GM12878 (cell line): Measurements from ENCODE around the gene PLCB2. TPM values are rescaled to one million over a fixed set of nuclear protein-coding genes. Genes with fewer than 3 reads are reported as not detected.

Source experiments
- ATAC-seq: fragments of 200-7000 bp; cut with Tn5 transposase; 3 replicates; pipeline ENCODE4 v1.9.1; 2020; ENCODE audit warnings: mild to moderate bottlenecking, moderate library complexity
- BruUV-seq: library from RNA; stranded (reverse); fragments of 400-500 nt; replicated peaks from 2 replicates; lab custom pipeline; 2021; lab: Mats Ljungman, UMichigan
- CTCF ChIA-PET: fragments of 300-600 bp; sonication (Branson Sonifier 250); formaldehyde crosslinking; extraction: SDS; loops from one replicate; lab custom pipeline; 2021; ENCODE audit warnings: inconsistent platforms; lab: Yijun Ruan, JAX
- POLR2A ChIA-PET: fragments of 350-600 bp; formaldehyde crosslinking; extraction: SDS; loops from one replicate; lab custom pipeline; 2021; ENCODE audit warnings: inconsistent platforms; lab: Charles Lee
- RAD21 ChIA-PET: fragments of 300-600 bp; sonication (Branson Sonifier 250); formaldehyde crosslinking; loops from one replicate; lab custom pipeline; 2023; ENCODE audit warnings: antibody characterized with exemption; ENCODE audit not compliant: unreplicated experiment; lab: Charles Lee
- SMC1A ChIA-PET: fragments of 300-600 bp; sonication (Branson Sonifier 250); formaldehyde crosslinking; loops from one replicate; lab custom pipeline; 2023; ENCODE audit not compliant: unreplicated experiment, uncharacterized antibody; lab: Charles Lee
- DNase-seq: peaks from one replicate; pipeline ENCODE4 v3.0.0-alpha.2; 2011; ENCODE audit warnings: low read depth, low spot score
- FAIRE-seq: peaks from 3 replicates; lab custom pipeline; 2011; peaks lifted over from hg19 to GRCh38; lab: Jason Lieb, UNC
- H2AFZ ChIP-seq: 2 replicates; pipeline ENCODE4 v1.6.0; 2011; ENCODE audit warnings: low read depth, low read length, control low read depth; ENCODE audit not compliant: control insufficient read depth
- H3K27ac ChIP-seq: 2 replicates; pipeline ENCODE4 v1.5.1; 2011; ENCODE audit warnings: control low read depth; ENCODE audit not compliant: control insufficient read depth, insufficient read depth
- H3K27me3 ChIP-seq, 2 experiments: replicated peaks in 1 of 2; 2 replicates each; pipeline versions ENCODE4 v1.6.0 to v1.6.1; 2011; ENCODE audit warnings: low read length in 1 of 2; ENCODE audit not compliant: control insufficient read depth in 2 of 2, insufficient read depth in 2 of 2
- H3K36me3 ChIP-seq, 2 experiments: 2 replicates each; pipeline ENCODE4 v1.5.1; 2011; ENCODE audit warnings: low read length in 1 of 2; ENCODE audit not compliant: control insufficient read depth in 2 of 2, insufficient read depth in 2 of 2
- H3K4me1 ChIP-seq: 2 replicates; pipeline ENCODE4 v1.6.1; 2011; ENCODE audit warnings: mild to moderate bottlenecking, low read length, moderate library complexity, mixed read lengths; ENCODE audit not compliant: control insufficient read depth, insufficient read depth
- H3K4me2 ChIP-seq: 2 replicates; pipeline ENCODE4 v1.6.0; 2011; ENCODE audit warnings: control low read depth; ENCODE audit not compliant: control insufficient read depth, insufficient read depth
- H3K4me3 ChIP-seq: fragments of 200-600 bp; sonication (generic); 2 replicates; pipeline ENCODE4 v1.5.1; 2016
- H3K79me2 ChIP-seq: 2 replicates; pipeline ENCODE4 v1.6.0; 2011; ENCODE audit warnings: low read length; ENCODE audit not compliant: control insufficient read depth, insufficient read depth
- H3K9ac ChIP-seq: 2 replicates; pipeline ENCODE4 v1.8.0; 2011; ENCODE audit warnings: low read length, control low read depth, mixed read lengths; ENCODE audit not compliant: control insufficient read depth, insufficient read depth
- H3K9me3 ChIP-seq: replicated peaks from 3 replicates; pipeline ENCODE4 v1.5.1; 2011; ENCODE audit warnings: mild to moderate bottlenecking, low read length; ENCODE audit not compliant: control insufficient read depth, insufficient read depth
- H4K20me1 ChIP-seq: 2 replicates; pipeline ENCODE4 v1.6.0; 2011; ENCODE audit not compliant: control insufficient read depth, insufficient read depth
- CBX3 ChIP-seq: fragments of 200-600 bp; sonication (generic); IDR thresholded peaks from 2 replicates; pipeline ENCODE4 v1.6.1; 2016; ENCODE audit warnings: low read depth, borderline replicate concordance
- CEBPB ChIP-seq, 2 experiments: fragments of 150-350 bp in 1 of 2; IDR thresholded peaks; 2 replicates each; pipeline ENCODE4 v1.6.1; 2012 to 2014; ENCODE audit warnings: low read depth in 2 of 2, low read length in 2 of 2, borderline replicate concordance in 1 of 2, inconsistent platforms in 1 of 2
- KAT2A ChIP-seq: conservative IDR thresholded peaks from 2 replicates; pipeline ENCODE4 v1.6.1; 2011; ENCODE audit warnings: low read depth, low read length; ENCODE audit not compliant: control insufficient read depth
- PAX8 ChIP-seq: fragments of 450-650 bp; IDR thresholded peaks from 2 replicates; pipeline ENCODE4 v1.6.1; 2017; ENCODE audit warnings: mild to moderate bottlenecking, moderate library complexity
- PML ChIP-seq: IDR thresholded peaks from 2 replicates; pipeline ENCODE4 v1.6.1; 2012; ENCODE audit warnings: low read length, inconsistent platforms
- RAD51 ChIP-seq: fragments of 450-650 bp; IDR thresholded peaks from 2 replicates; pipeline ENCODE4 v1.6.1; 2016; ENCODE audit warnings: moderate library complexity, mild to moderate bottlenecking, inconsistent platforms
- RB1 ChIP-seq: fragments of 450-650 bp; formaldehyde crosslinking; IDR thresholded peaks from 2 replicates; pipeline ENCODE4 v1.6.1; 2017; ENCODE audit warnings: mild to moderate bottlenecking, borderline replicate concordance
- SMAD1 ChIP-seq: fragments of 450-650 bp; IDR thresholded peaks from 2 replicates; pipeline ENCODE4 v1.6.1; 2018; ENCODE audit warnings: mild to moderate bottlenecking, low read depth; ENCODE audit not compliant: partially characterized antibody
- SRF ChIP-seq, 2 experiments: IDR thresholded peaks; 2 replicates each; pipeline ENCODE4 v1.6.1; 2011; ENCODE audit warnings: low read depth in 2 of 2, low read length in 2 of 2, mild to moderate bottlenecking in 1 of 2, moderate library complexity in 1 of 2
- STAT3 ChIP-seq: IDR thresholded peaks from 2 replicates; pipeline ENCODE4 v1.6.1; 2011; ENCODE audit warnings: low read depth, low read length, improper control_type of control experiment
- SUPT20H ChIP-seq: IDR thresholded peaks from 2 replicates; pipeline ENCODE4 v1.6.1; 2011; ENCODE audit warnings: low read depth, mild to moderate bottlenecking, low read length, moderate library complexity, borderline replicate concordance; ENCODE audit not compliant: control insufficient read depth
- ZNF622 ChIP-seq: fragments of 450-650 bp; IDR thresholded peaks from 2 replicates; pipeline ENCODE4 v1.6.1; 2017; ENCODE audit warnings: mild to moderate bottlenecking, inconsistent platforms
- WGBS: methylation state at CpG from one replicate; pipeline ENCODE4 v1.1.6; 2016; ENCODE audit warnings: low lambda C conversion rate; ENCODE audit not compliant: insufficient replicate concordance, insufficient coverage; ENCODE audit errors: missing lambda C conversion rate; 5-methylcytosine and 5-hydroxymethylcytosine counted together
- in situ Hi-C: fragments of 300-500 bp; cut with MboI; formaldehyde crosslinking; loops from 9 replicates; pipeline ENCODE4 v1.14.3; 2018; ENCODE audit warnings: mixed read lengths
- intact Hi-C: fragments of 100-400 bp; cut with micrococcal nuclease; formaldehyde crosslinking; loops from one replicate; pipeline ENCODE4 v1.14.2; 2022; ENCODE audit not compliant: unreplicated experiment
- polyA plus RNA-seq, 11 experiments: library from polyadenylated mRNA; depleted of rRNA in 4 of 11; unstranded in 6 of 11; stranded (reverse) in 5 of 11; fragments of >200 nt; fragmentation: Nextera tagmentation in 4 of 11; fragmentation: Illumina TruSeq in 1 of 11; extraction: Ambion mirVana in 4 of 11; extraction: Trizol in 1 of 11; gene quantifications; 1 replicate in 1 of 11; 2 replicates in 10 of 11; pipeline versions ENCODE4 v1.2.1 to v1.2.3, GENCODE V29; 2011 to 2016; ENCODE audit warnings: inconsistent platforms in 2 of 11, missing spikeins in 2 of 11, low read depth in 1 of 11
- total RNA-seq, 4 experiments: library from RNA; depleted of rRNA in 3 of 4; stranded (reverse); fragments of >200 nt in 3 of 4; fragmentation: Illumina TruSeq in 1 of 4; extraction: Trizol in 1 of 4; gene quantifications; 2 replicates each; pipeline versions ENCODE4 v1.2.1 to v1.2.3, GENCODE V29; 2013 to 2021
- TF ChIP-seq, protein P1 (sequence below): fragments of 450-650 bp; IDR thresholded peaks from 2 replicates; pipeline ENCODE4 v1.6.1; 2017; ENCODE audit warnings: mild to moderate bottlenecking
- TF ChIP-seq, protein P2 (sequence below): fragments of 450-650 bp; formaldehyde crosslinking; IDR thresholded peaks from 2 replicates; pipeline ENCODE4 v1.4.0; 2020; ENCODE audit warnings: mild to moderate bottlenecking, moderate library complexity
- TF ChIP-seq, protein P3 (sequence below): IDR thresholded peaks from 2 replicates; pipeline ENCODE4 v1.6.1; 2012; ENCODE audit warnings: low read depth, low read length, improper control_type of control experiment

The PLCB2 gene
- total and polyA plus RNA-seq, 10 of the 15 experiments (the other 5 are each of a cell fraction or from before 2014, with no cell fraction given): 1.2 to 39.4 (median 10.7) TPM

DNA sequence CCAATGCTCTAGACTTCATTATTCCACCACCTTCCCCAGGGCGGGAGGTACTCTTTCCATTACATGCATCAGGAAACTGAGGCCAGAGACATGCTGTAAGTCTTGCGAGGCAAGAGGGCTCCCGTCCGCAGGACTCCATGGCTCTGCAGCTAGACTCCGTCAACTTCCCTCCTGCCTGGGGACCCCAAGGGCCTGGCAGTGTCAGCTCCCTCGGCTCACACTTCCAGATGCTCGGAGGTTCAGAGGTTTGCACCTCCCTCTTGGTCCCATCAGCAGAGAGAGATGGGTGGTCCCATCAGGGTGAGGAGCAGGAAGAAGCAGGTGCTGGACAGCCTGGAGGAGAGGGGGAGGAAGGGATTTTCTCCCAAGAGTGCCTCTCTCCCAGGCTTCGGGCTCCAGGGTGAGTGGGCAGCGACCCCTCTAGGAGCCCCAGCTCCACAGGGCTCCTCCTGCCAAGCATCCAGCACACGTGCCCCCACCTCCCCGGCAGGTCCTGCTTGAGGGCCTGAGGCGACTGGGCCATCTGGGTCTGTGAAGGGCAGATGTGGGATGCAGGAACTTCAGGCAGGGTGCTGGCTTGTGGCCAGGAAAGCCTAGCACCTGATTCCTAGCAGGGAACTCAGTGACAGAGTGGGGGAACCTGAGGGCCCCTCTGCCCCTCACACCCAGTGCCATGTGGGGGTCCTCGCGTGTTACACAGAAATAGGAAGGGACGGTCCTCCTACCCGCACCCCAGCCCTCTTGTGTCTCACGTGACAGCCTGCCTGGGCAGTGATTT, 59.5 kb downstream of the PLCB2 start:
- no peak overlapping the region for H2AFZ ChIP-seq
- no peak overlapping the region for H3K4me3 ChIP-seq
- H3K9ac ChIP-seq: no peak overlapping the region
- no peaks in the 10 kb centered on the region for H3K79me2 ChIP-seq
- POLR2A ChIA-PET: no interaction called here
- no peaks in the 10 kb centered on the region for H4K20me1 ChIP-seq
- CTCF ChIA-PET: interaction anchor here (0.9 to 1.0 kb wide), 2 partner anchors 24 to 26 kb away, joined by 3 read pairs; no protein-coding TSS in a partner anchor
- DNase-seq: no peak
- H3K27me3 ChIP-seq: peaks cover 0 to 6% of the 10 kb centered on the region in 2 experiments; a peak in 2 of 4 replicates
- FAIRE-seq: no peak
- ATAC-seq: no peak
- no peaks in the 10 kb centered on the region for H3K4me1 ChIP-seq
- H3K4me2 ChIP-seq: no peak overlapping the region
- intact Hi-C loops (no loop called here), in situ Hi-C loops (no loop called here)
- H3K27ac ChIP-seq: no peak overlapping the region
- RAD21 ChIA-PET: interaction anchor here (1.1 kb wide), 1 partner anchor 202 kb away, joined by 4 read pairs; no protein-coding TSS in a partner anchor
- TF ChIP-seq RB1 (no peak), CBX3 (no peak), PAX8 (no peak), SUPT20H (no peak), PML (no peak), SRF (IDR thresholded peaks at IDR 0.05; ENCODE audit: low read depth in 2 of 2, low read length in 2 of 2) (no peak), STAT3 (no peak), RAD51 (no peak), ZNF622 (no peak), CEBPB (IDR thresholded peaks at IDR 0.05; ENCODE audit: borderline replicate concordance in 1 of 2, low read depth in 2 of 2, low read length in 2 of 2) (no peak), KAT2A (no peak), SMAD1 (no peak)
- TF ChIP-seq, protein P1, sequence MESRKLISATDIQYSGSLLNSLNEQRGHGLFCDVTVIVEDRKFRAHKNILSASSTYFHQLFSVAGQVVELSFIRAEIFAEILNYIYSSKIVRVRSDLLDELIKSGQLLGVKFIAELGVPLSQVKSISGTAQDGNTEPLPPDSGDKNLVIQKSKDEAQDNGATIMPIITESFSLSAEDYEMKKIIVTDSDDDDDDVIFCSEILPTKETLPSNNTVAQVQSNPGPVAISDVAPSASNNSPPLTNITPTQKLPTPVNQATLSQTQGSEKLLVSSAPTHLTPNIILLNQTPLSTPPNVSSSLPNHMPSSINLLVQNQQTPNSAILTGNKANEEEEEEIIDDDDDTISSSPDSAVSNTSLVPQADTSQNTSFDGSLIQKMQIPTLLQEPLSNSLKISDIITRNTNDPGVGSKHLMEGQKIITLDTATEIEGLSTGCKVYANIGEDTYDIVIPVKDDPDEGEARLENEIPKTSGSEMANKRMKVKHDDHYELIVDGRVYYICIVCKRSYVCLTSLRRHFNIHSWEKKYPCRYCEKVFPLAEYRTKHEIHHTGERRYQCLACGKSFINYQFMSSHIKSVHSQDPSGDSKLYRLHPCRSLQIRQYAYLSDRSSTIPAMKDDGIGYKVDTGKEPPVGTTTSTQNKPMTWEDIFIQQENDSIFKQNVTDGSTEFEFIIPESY: no peak
- TF ChIP-seq, protein P2, sequence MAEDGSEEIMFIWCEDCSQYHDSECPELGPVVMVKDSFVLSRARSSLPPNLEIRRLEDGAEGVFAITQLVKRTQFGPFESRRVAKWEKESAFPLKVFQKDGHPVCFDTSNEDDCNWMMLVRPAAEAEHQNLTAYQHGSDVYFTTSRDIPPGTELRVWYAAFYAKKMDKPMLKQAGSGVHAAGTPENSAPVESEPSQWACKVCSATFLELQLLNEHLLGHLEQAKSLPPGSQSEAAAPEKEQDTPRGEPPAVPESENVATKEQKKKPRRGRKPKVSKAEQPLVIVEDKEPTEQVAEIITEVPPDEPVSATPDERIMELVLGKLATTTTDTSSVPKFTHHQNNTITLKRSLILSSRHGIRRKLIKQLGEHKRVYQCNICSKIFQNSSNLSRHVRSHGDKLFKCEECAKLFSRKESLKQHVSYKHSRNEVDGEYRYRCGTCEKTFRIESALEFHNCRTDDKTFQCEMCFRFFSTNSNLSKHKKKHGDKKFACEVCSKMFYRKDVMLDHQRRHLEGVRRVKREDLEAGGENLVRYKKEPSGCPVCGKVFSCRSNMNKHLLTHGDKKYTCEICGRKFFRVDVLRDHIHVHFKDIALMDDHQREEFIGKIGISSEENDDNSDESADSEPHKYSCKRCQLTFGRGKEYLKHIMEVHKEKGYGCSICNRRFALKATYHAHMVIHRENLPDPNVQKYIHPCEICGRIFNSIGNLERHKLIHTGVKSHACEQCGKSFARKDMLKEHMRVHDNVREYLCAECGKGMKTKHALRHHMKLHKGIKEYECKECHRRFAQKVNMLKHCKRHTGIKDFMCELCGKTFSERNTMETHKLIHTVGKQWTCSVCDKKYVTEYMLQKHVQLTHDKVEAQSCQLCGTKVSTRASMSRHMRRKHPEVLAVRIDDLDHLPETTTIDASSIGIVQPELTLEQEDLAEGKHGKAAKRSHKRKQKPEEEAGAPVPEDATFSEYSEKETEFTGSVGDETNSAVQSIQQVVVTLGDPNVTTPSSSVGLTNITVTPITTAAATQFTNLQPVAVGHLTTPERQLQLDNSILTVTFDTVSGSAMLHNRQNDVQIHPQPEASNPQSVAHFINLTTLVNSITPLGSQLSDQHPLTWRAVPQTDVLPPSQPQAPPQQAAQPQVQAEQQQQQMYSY (CRISPR knock-in tag): no peak
- TF ChIP-seq, protein P3, sequence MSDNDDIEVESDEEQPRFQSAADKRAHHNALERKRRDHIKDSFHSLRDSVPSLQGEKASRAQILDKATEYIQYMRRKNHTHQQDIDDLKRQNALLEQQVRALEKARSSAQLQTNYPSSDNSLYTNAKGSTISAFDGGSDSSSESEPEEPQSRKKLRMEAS: no peak
- BruUV-seq: no TSS peak
- H3K9me3 ChIP-seq: no peaks in the 10 kb centered on the region
- SMC1A ChIA-PET: no interaction called here
- no peaks in the 10 kb centered on the region for H3K36me3 ChIP-seq
- 52% methylated on average over 17 of the region's 17 CpGs for WGBS
